Kidney (tissue), 14 donors: Measurements from ENCODE around the gene NAMPT. TPM values are rescaled to one million over a fixed set of nuclear protein-coding genes. Genes with fewer than 3 reads are reported as not detected.

Source experiments
- DNase-seq, 5 donors: peaks; one replicate each; pipeline ENCODE4 v3.0.0-alpha.2; 2013 to 2020
- FAIRE-seq: peaks from 2 replicates; lab custom pipeline; 2012; peaks lifted over from hg19 to GRCh38; lab: Jason Lieb, UNC
- H3K27ac ChIP-seq, 2 donors: one replicate each; pipeline ENCODE4 v1.7.0; 2013; ENCODE audit warnings: low read depth in 2 of 2, low read length in 2 of 2, inconsistent platforms in 1 of 2
- H3K27me3 ChIP-seq: one replicate; pipeline ENCODE4 v1.7.1; 2013; ENCODE audit warnings: low read length, inconsistent platforms; ENCODE audit not compliant: control insufficient read depth, insufficient read depth
- H3K36me3 ChIP-seq, 3 donors: one replicate each; pipeline versions ENCODE4 v1.7.0 to v1.7.1; 2013; ENCODE audit warnings: low read length in 3 of 3, control low read depth in 1 of 3, inconsistent platforms in 1 of 3; ENCODE audit not compliant: insufficient read depth in 3 of 3, control insufficient read depth in 2 of 3
- H3K4me1 ChIP-seq, 3 donors: one replicate each; pipeline versions ENCODE4 v1.7.0 to v1.7.1; 2013; ENCODE audit warnings: low read length in 3 of 3, inconsistent platforms in 1 of 3, low read depth in 1 of 3; ENCODE audit not compliant: control insufficient read depth in 2 of 3, insufficient read depth in 2 of 3
- H3K4me3 ChIP-seq, 3 donors: one replicate each; pipeline versions ENCODE4 v1.7.0 to v1.8.1; 2013; ENCODE audit warnings: low read length in 3 of 3, control low read depth in 1 of 3, inconsistent platforms in 1 of 3
- H3K9ac ChIP-seq, 3 donors: one replicate each; pipeline versions ENCODE4 v1.7.0 to v1.7.1; 2013; ENCODE audit warnings: low read length in 3 of 3, control low read depth in 1 of 3, inconsistent platforms in 1 of 3
- H3K9me3 ChIP-seq, 3 donors: one replicate each; pipeline versions ENCODE4 v1.7.0 to v1.7.1; 2013; ENCODE audit warnings: low read length in 3 of 3, control low read depth in 1 of 3, inconsistent platforms in 1 of 3; ENCODE audit not compliant: control insufficient read depth in 2 of 3, insufficient read depth in 1 of 3
- CTCF ChIP-seq: IDR thresholded peaks from 3 replicates; pipeline ENCODE4 v1.5.1; 2012; ENCODE audit warnings: mild to moderate bottlenecking, moderate library complexity, borderline replicate concordance; ENCODE audit not compliant: insufficient read depth; ENCODE audit errors: extremely low read depth
- intact Hi-C: fragments of 100-400 bp; cut with DNase I; formaldehyde crosslinking; loops from one replicate; pipeline ENCODE4 v1.11.1; 2022
- polyA plus RNA-seq: library from polyadenylated mRNA; stranded (reverse); fragments of 350-450 nt; fragmentation: Illumina TruSeq; extraction: RNeasy Lipid Tissue Mini Kit (QIAGEN cat#74804); gene quantifications from one replicate; pipeline ENCODE4 v1.2.3, GENCODE V29; 2014; ENCODE audit warnings: low read depth, low replicate concordance; ENCODE audit not compliant: insufficient read depth
- total RNA-seq: library from RNA; stranded (reverse); fragmentation: NEBNext Ultra II Directional; extraction: Animal tissue kit (Norgen Biotek cat#: 25700); gene quantifications from one replicate; pipeline ENCODE4 v1.2.1, GENCODE V29; 2021
- donor health status: control.
- donor health status: control.
- donor health status: control.
- donor health status: control.
- donor health status: control.
- donor health status: DM: yes; HTN: yes; CAD: no.
- donor health status: Normal renal cell carcinoma (clear cell type).

Gene NAMPT
- total and polyA plus RNA-seq, 2 donors from 2014 or later, result 16.5 to 217 TPM

GRCh38 chr7:106313456-106313901 lies 28.7 kb upstream of the NAMPT start:
- no peaks in the 10 kb centered on the region for H3K4me1 ChIP-seq
- no peak for FAIRE-seq

GRCh38 chr7:106312906-106313305 lies 28.1 kb upstream of the NAMPT start:
- TF ChIP-seq CTCF, result no peak
- H3K36me3 ChIP-seq, result no peaks in the 10 kb centered on the region
- DNase-seq (no peak), FAIRE-seq (no peak)
- intact Hi-C loops, result no loop called here
- H3K27ac ChIP-seq, result no peak overlapping the region
- H3K9me3 ChIP-seq, result no peaks in the 10 kb centered on the region
- no peak overlapping the region for H3K9ac ChIP-seq
- H3K4me1 ChIP-seq, result no peaks in the 10 kb centered on the region
- H3K4me3 ChIP-seq, result no peak overlapping the region
- H3K27me3 ChIP-seq, result no peaks in the 10 kb centered on the region

More at GRCh38 chr7:106313456-106313901, 28.7 kb upstream of the NAMPT start:
- TF ChIP-seq CTCF, result no peak
- H3K9ac ChIP-seq, result no peak overlapping the region
- intact Hi-C loops, result no loop called here
- H3K27me3 ChIP-seq, result no peaks in the 10 kb centered on the region
- H3K4me3 ChIP-seq, result no peak overlapping the region
- no peak overlapping the region for H3K27ac ChIP-seq
- no peaks in the 10 kb centered on the region for H3K9me3 ChIP-seq
- DNase-seq, result no peak
- H3K36me3 ChIP-seq, result no peaks in the 10 kb centered on the region

- FAIRE-seq (no peak), DNase-seq (no peak)
- intact Hi-C loops, result no loop called here
- Histone ChIP-seq H3K27ac (no peak overlapping the region), H3K36me3 (no peaks in the 10 kb centered on the region), H3K27me3 (no peaks in the 10 kb centered on the region), H3K9me3 (no peaks in the 10 kb centered on the region), H3K4me3 (no peak overlapping the region), H3K9ac (no peak overlapping the region), H3K4me1 (no peaks in the 10 kb centered on the region)
- no peak for TF ChIP-seq CTCF
Observed at GRCh38 chr7:106312099-106312871, 27.5 kb upstream of the NAMPT start.
